SK-N-SH (cell line): Measurements from ENCODE around the gene TET1. TPM values are rescaled to one million over a fixed set of nuclear protein-coding genes. Genes with fewer than 3 reads are reported as not detected.

Source experiments
- CTCF ChIA-PET: fragments of 300-600, 350-600 bp; formaldehyde crosslinking; extraction: SDS; loops from one replicate; lab custom pipeline; 2021; lab: Yijun Ruan, JAX
- POLR2A ChIA-PET: fragments of 350-600 bp; sonication (Branson Sonifier 250); formaldehyde crosslinking; extraction: SDS; loops from one replicate; lab custom pipeline; 2020; ENCODE audit warnings: antibody characterized with exemption, inconsistent platforms; lab: Yijun Ruan, JAX
- DNase-seq: peaks from one replicate; pipeline ENCODE4 v3.0.0; 2012
- H2AFZ ChIP-seq: fragments of 200-600 bp; sonication (generic); 2 replicates; pipeline ENCODE4 v1.8.1; 2016; ENCODE audit warnings: antibody characterized with exemption, mild to moderate bottlenecking, low read depth
- H3F3A ChIP-seq: fragments of 200-600 bp; sonication (generic); replicated peaks from 2 replicates; pipeline ENCODE3; 2016; ENCODE audit warnings: antibody characterized with exemption, mild to moderate bottlenecking; ENCODE audit not compliant: insufficient read depth
- H3K27ac ChIP-seq, 2 experiments: fragments of 200-500 bp in 1 of 2; fragments of 200-600 bp in 1 of 2; sonication (Bioruptor generic) in 1 of 2; sonication (generic), shearing (Covaris generic) in 1 of 2; 2 replicates each; pipeline versions ENCODE4 v1.5.1 to v1.6.1; 2014 to 2016; ENCODE audit warnings: low read depth in 2 of 2, inconsistent platforms in 1 of 2, low read length in 1 of 2, mild to moderate bottlenecking in 1 of 2, mixed read lengths in 1 of 2
- H3K27me3 ChIP-seq: fragments of 200-600 bp; sonication (generic), shearing (Covaris generic); 2 replicates; pipeline ENCODE4 v1.6.1; 2016; ENCODE audit warnings: mixed run types; ENCODE audit not compliant: insufficient read depth
- H3K36me3 ChIP-seq, 2 experiments: fragments of 200-500 bp in 1 of 2; fragments of 200-600 bp in 1 of 2; sonication (Bioruptor generic) in 1 of 2; sonication (generic) in 1 of 2; replicated peaks in 1 of 2; 2 replicates each; pipeline versions ENCODE3 to v1.5.1; 2014 to 2016; ENCODE audit warnings: low read length in 1 of 2, mild to moderate bottlenecking in 1 of 2; ENCODE audit not compliant: insufficient read depth in 2 of 2, control insufficient read depth in 1 of 2
- H3K4me1 ChIP-seq, 2 experiments: fragments of 200-500 bp in 1 of 2; fragments of 200-600 bp in 1 of 2; sonication (Bioruptor generic) in 1 of 2; sonication (generic), shearing (Covaris generic) in 1 of 2; 2 replicates each; pipeline versions ENCODE4 v1.5.1 to v1.6.1; 2014 to 2016; ENCODE audit warnings: low read depth in 1 of 2, low read length in 1 of 2, mixed run types in 1 of 2; ENCODE audit not compliant: insufficient read depth in 2 of 2, control insufficient read depth in 1 of 2
- H3K4me2 ChIP-seq: fragments of 200-600 bp; sonication (generic), shearing (Covaris generic); 2 replicates; pipeline ENCODE4 v1.6.1; 2017; ENCODE audit warnings: mixed run types
- H3K4me3 ChIP-seq, 2 experiments: fragments of 200-500 bp in 1 of 2; fragments of 200-600 bp in 1 of 2; sonication (Bioruptor generic) in 1 of 2; sonication (generic), shearing (Covaris generic) in 1 of 2; 2 replicates each; pipeline versions ENCODE4 v1.5.1 to v1.8.1; 2014 to 2016; ENCODE audit warnings: low read depth in 2 of 2, inconsistent platforms in 1 of 2, low read length in 1 of 2, mild to moderate bottlenecking in 1 of 2, mixed read lengths in 1 of 2, moderate library complexity in 1 of 2
- H3K79me2 ChIP-seq: fragments of 200-600 bp; sonication (generic); 2 replicates; pipeline ENCODE4 v1.8.1; 2017; ENCODE audit warnings: mild to moderate bottlenecking; ENCODE audit not compliant: insufficient read depth
- H3K9ac ChIP-seq: fragments of 200-600 bp; sonication (generic); 2 replicates; pipeline ENCODE4 v1.6.1; 2017; ENCODE audit warnings: mixed run types
- H3K9me2 ChIP-seq: fragments of 200-600 bp; sonication (generic); 2 replicates; pipeline ENCODE4 v1.6.1; 2017; ENCODE audit warnings: mixed run types
- H3K9me3 ChIP-seq: fragments of 200-600 bp; sonication (generic); 2 replicates; pipeline ENCODE4 v1.6.1; 2017; ENCODE audit warnings: mixed run types, mild to moderate bottlenecking, moderate library complexity
- H4K20me1 ChIP-seq: fragments of 200-600 bp; sonication (generic); 2 replicates; pipeline ENCODE4 v1.6.1; 2017; ENCODE audit warnings: mild to moderate bottlenecking, mixed run types; ENCODE audit not compliant: insufficient read depth
- CHD2 ChIP-seq: fragments of 150-350 bp; IDR thresholded peaks from 2 replicates; pipeline ENCODE4 v1.6.1; 2018; ENCODE audit warnings: low read length; ENCODE audit not compliant: partially characterized antibody
- CTCF ChIP-seq: fragments of 200-600 bp; sonication (generic); IDR thresholded peaks from 2 replicates; pipeline ENCODE4 v1.6.1; 2017; ENCODE audit warnings: antibody characterized with exemption, mild to moderate bottlenecking, moderate library complexity
- ELF1 ChIP-seq: IDR thresholded peaks from 2 replicates; pipeline ENCODE4 v1.4.0; 2012
- EZH2phosphoT487 ChIP-seq: fragments of 200-600 bp; sonication (generic); IDR thresholded peaks from 2 replicates; pipeline ENCODE4 v1.6.1; 2017; ENCODE audit warnings: low read depth, mixed run types, mild to moderate bottlenecking, antibody characterized with exemption, moderate library complexity, borderline replicate concordance
- FOXJ3 ChIP-seq: sonication (generic); formaldehyde crosslinking; IDR thresholded peaks from 2 replicates; pipeline ENCODE4 v1.5.1; 2020; ENCODE audit warnings: mild to moderate bottlenecking, missing genetic modification reagents
- FOXM1 ChIP-seq: IDR thresholded peaks from 2 replicates; pipeline ENCODE4 v1.4.0; 2012; ENCODE audit warnings: low read depth, mild to moderate bottlenecking
- GATA2 ChIP-seq: sonication (generic); formaldehyde crosslinking; IDR thresholded peaks from 2 replicates; pipeline ENCODE4 v1.5.0; 2020; ENCODE audit warnings: mild to moderate bottlenecking, missing genetic modification reagents
- IRF3 ChIP-seq: fragments of 150-350 bp; IDR thresholded peaks from 2 replicates; pipeline ENCODE4 v1.6.1; 2016; ENCODE audit warnings: mild to moderate bottlenecking, low read depth, low read length
- JUND ChIP-seq: IDR thresholded peaks from 2 replicates; pipeline ENCODE4 v1.4.0; 2012
- MEF2A ChIP-seq: IDR thresholded peaks from 2 replicates; pipeline ENCODE4 v1.4.0; 2012; ENCODE audit warnings: low read depth, borderline replicate concordance
- NFIC ChIP-seq: IDR thresholded peaks from 2 replicates; pipeline ENCODE4 v1.4.0; 2012; ENCODE audit warnings: borderline replicate concordance
- NRF1 ChIP-seq: IDR thresholded peaks from 2 replicates; pipeline ENCODE4 v1.6.1; 2012; ENCODE audit warnings: low read depth, mild to moderate bottlenecking, low read length
- POLR2AphosphoS5 ChIP-seq: IDR thresholded peaks from 2 replicates; pipeline ENCODE4 v1.6.1; 2012; ENCODE audit warnings: low read depth, low read length
- RAD21 ChIP-seq: IDR thresholded peaks from 2 replicates; pipeline ENCODE4 v1.6.1; 2012; ENCODE audit warnings: mild to moderate bottlenecking, low read length
- REST ChIP-seq: IDR thresholded peaks from 2 replicates; pipeline ENCODE4 v1.6.1; 2012; ENCODE audit warnings: mild to moderate bottlenecking, low read depth, low read length, moderate library complexity
- RFX5 ChIP-seq: IDR thresholded peaks from 2 replicates; pipeline ENCODE4 v1.6.1; 2012; ENCODE audit warnings: mild to moderate bottlenecking, improper control_type of control experiment, low read length
- RXRA ChIP-seq: IDR thresholded peaks from 2 replicates; pipeline ENCODE4 v1.4.0; 2012; ENCODE audit warnings: low read depth, mild to moderate bottlenecking, borderline replicate concordance
- SIN3A ChIP-seq: IDR thresholded peaks from 2 replicates; pipeline ENCODE4 v1.6.1; 2012; ENCODE audit warnings: low read depth, mild to moderate bottlenecking, low read length, moderate library complexity, borderline replicate concordance
- TCF12 ChIP-seq: IDR thresholded peaks from 2 replicates; pipeline ENCODE4 v1.4.0; 2012
- TEAD4 ChIP-seq: IDR thresholded peaks from 2 replicates; pipeline ENCODE4 v1.4.0; 2012; ENCODE audit warnings: mild to moderate bottlenecking, borderline replicate concordance; ENCODE audit not compliant: insufficient read depth
- USF2 ChIP-seq: fragments of 150-350 bp; IDR thresholded peaks from 2 replicates; pipeline ENCODE4 v1.6.1; 2017; ENCODE audit warnings: antibody characterized with exemption, low read length, low read depth, borderline replicate concordance
- YY1 ChIP-seq: IDR thresholded peaks from 2 replicates; pipeline ENCODE4 v1.4.0; 2012; ENCODE audit warnings: low read depth, mild to moderate bottlenecking
- ZBTB33 ChIP-seq: IDR thresholded peaks from 2 replicates; pipeline ENCODE4 v1.4.0; 2012; ENCODE audit warnings: low read depth, borderline replicate concordance
- WGBS: methylation state at CpG from one replicate; pipeline ENCODE4 v1.1.6; 2017; ENCODE audit warnings: low lambda C conversion rate; 5-methylcytosine and 5-hydroxymethylcytosine counted together
- polyA plus RNA-seq, 3 experiments: library from polyadenylated mRNA; depleted of rRNA; stranded (reverse); fragments of >200 nt; gene quantifications; 2 replicates each; pipeline ENCODE4 v1.2.3, GENCODE V29; 2012

TET1 gene
- polyA plus RNA-seq (2012; rRNA removed), result 0.38 and 0.44 TPM in 2 replicates
- polyA plus RNA-seq (2012; cell fraction: cytosol; rRNA removed), result 0.32 and 0.39 TPM in 2 replicates
- 0.65 and 0.88 TPM in 2 replicates for polyA plus RNA-seq (2012; cell fraction: nucleus; rRNA removed)

GRCh38 chr10:68560186-68560942 is at the start of gene TET1:
Gene TET1, plus strand, starts transcription at chr10:68560337. Its CDS starts 12,002 bp downstream, at chr10:68572339.
- POLR2A ChIA-PET, result interaction anchor here (1.0 to 1.8 kb wide), 3 partner anchors 39 to 41 kb away, joined by 4 to 30 read pairs (median 10); no protein-coding TSS in a partner anchor
- no peaks in the 10 kb centered on the region for H3K27me3 ChIP-seq
- CTCF ChIA-PET, result interaction anchor here (0.8 to 2.9 kb wide), 5 partner anchors 9 to 56 kb away, joined by 3 to 11 read pairs (median 4); no protein-coding TSS in a partner anchor
- H3K9me2 ChIP-seq, result no peaks in the 10 kb centered on the region
- DNase-seq, result peak; percentile 91
- no peaks in the 10 kb centered on the region for H3K36me3 ChIP-seq
- peak within 1 kb of the TSS; percentile 54 to 64; a peak in 3 of 4 replicates for H3K27ac ChIP-seq
- H3F3A ChIP-seq, result no peaks in the 10 kb centered on the region
- 4% methylated on average over 8 of the region's 66 CpGs for WGBS
- H3K4me2 ChIP-seq, result peak within 1 kb of the TSS; percentile 87
- peaks cover 10 to 14% of the 10 kb centered on the region in 2 experiments; a peak in 3 of 4 replicates for H3K4me1 ChIP-seq
- peak within 1 kb of the TSS; percentile 84 to 85 for H3K4me3 ChIP-seq
- H3K79me2 ChIP-seq, result peaks cover 42% of the 10 kb centered on the region
- H3K9ac ChIP-seq, result peak within 1 kb of the TSS; percentile 90
- H2AFZ ChIP-seq, result peak within 1 kb of the TSS; percentile 82
- H4K20me1 ChIP-seq, result no peaks in the 10 kb centered on the region
- H3K9me3 ChIP-seq, result no peaks in the 10 kb centered on the region
- no peak for TF ChIP-seq TEAD4
- no peak for TF ChIP-seq NFIC
- TF ChIP-seq USF2, result no peak
- no peak for TF ChIP-seq ZBTB33
- TF ChIP-seq NRF1, result 0 out of 2 replicates have a peak, but pooled peaks have one; percentile 10
- no peak for TF ChIP-seq JUND
- no peak for TF ChIP-seq CTCF
- TF ChIP-seq RXRA, result no peak
- TF ChIP-seq GATA2, result no peak; the same call in 1 of the 2 replicates
- peak; percentile 24; the same call in 1 of the 2 replicates for TF ChIP-seq TCF12
- TF ChIP-seq REST, result no peak
- TF ChIP-seq CHD2, result peak; percentile 79
- peak; percentile 37; the same call in 1 of the 2 replicates for TF ChIP-seq SIN3A
- TF ChIP-seq ELF1, result no peak
- TF ChIP-seq EZH2phosphoT487, result no peak
- TF ChIP-seq MEF2A, result no peak
- TF ChIP-seq IRF3, result no peak
- no peak; the same call in 1 of the 2 replicates for TF ChIP-seq RAD21
- TF ChIP-seq YY1, result 0 out of 2 replicates have a peak, but pooled peaks have one; percentile 54
- TF ChIP-seq POLR2AphosphoS5, result peak; percentile 80
- no peak; the same call in 1 of the 2 replicates for TF ChIP-seq FOXM1
- TF ChIP-seq RFX5, result 0 out of 2 replicates have a peak, but pooled peaks have one; percentile 42
- TF ChIP-seq FOXJ3 (CRISPR knock-in tag), result no peak
